Neural cell (in vitro differentiated cells): ENCODE measurements around the gene HEATR5B. TPM values are rescaled to one million over a fixed set of nuclear protein-coding genes. Genes with fewer than 3 reads are reported as not detected.

Source experiments
- H2AFZ ChIP-seq: fragments of 200-600, 300-800 bp; sonication (generic), shearing (Covaris generic); 2 replicates; pipeline ENCODE4 v1.6.0; 2014; ENCODE audit warnings: low read depth, mild to moderate bottlenecking, antibody characterized with exemption, low read length, moderate library complexity
- H3F3A ChIP-seq: fragments of 200-600 bp; shearing (Covaris generic); 2 replicates; pipeline ENCODE4 v1.6.1; 2016; ENCODE audit warnings: mild to moderate bottlenecking, moderate library complexity, mixed read lengths, antibody characterized with exemption, low read length; ENCODE audit not compliant: insufficient read depth, poor library complexity, severe bottlenecking
- H3K27ac ChIP-seq: fragments of 200-600, 300-800 bp; sonication (generic), shearing (Covaris generic); 2 replicates; pipeline ENCODE4 v1.5.1; 2014; ENCODE audit warnings: mild to moderate bottlenecking, low read length, moderate library complexity
- H3K27me3 ChIP-seq: fragments of 300-800, 200-600 bp; sonication (generic), shearing (Covaris generic); 2 replicates; pipeline ENCODE4 v1.6.0; 2014; ENCODE audit warnings: mild to moderate bottlenecking, low read depth, low read length, moderate library complexity; ENCODE audit not compliant: insufficient read depth
- H3K36me3 ChIP-seq: fragments of 300-800, 200-600 bp; sonication (generic), shearing (Covaris generic); 2 replicates; pipeline ENCODE4 v1.5.1; 2014; ENCODE audit warnings: mild to moderate bottlenecking, antibody characterized with exemption, low read length, moderate library complexity; ENCODE audit not compliant: insufficient read depth
- H3K4me2 ChIP-seq: fragments of 300-800, 200-600 bp; sonication (generic), shearing (Covaris generic); 2 replicates; pipeline ENCODE4 v1.6.0; 2014; ENCODE audit warnings: mild to moderate bottlenecking, low read length
- H3K4me3 ChIP-seq: fragments of 300-800, 200-600 bp; sonication (generic), shearing (Covaris generic); 2 replicates; pipeline ENCODE4 v1.5.1; 2014; ENCODE audit warnings: mild to moderate bottlenecking, low read length, moderate library complexity
- H3K79me2 ChIP-seq: fragments of 200-600 bp; shearing (Covaris generic); replicated peaks from 2 replicates; pipeline ENCODE4 v1.6.0; 2014; ENCODE audit warnings: mild to moderate bottlenecking, low read length, moderate library complexity; ENCODE audit not compliant: insufficient read depth
- H3K9ac ChIP-seq: fragments of 300-800, 200-600 bp; sonication (generic), shearing (Covaris generic); 2 replicates; pipeline ENCODE4 v1.6.1; 2016; ENCODE audit warnings: mild to moderate bottlenecking, low read length, mixed read lengths
- H3K9me2 ChIP-seq: fragments of 200-600 bp; shearing (Covaris generic); 2 replicates; pipeline ENCODE4 v1.6.1; 2016; ENCODE audit warnings: mild to moderate bottlenecking, low read length, mixed read lengths; ENCODE audit not compliant: insufficient read depth
- H3K9me3 ChIP-seq: fragments of 200-600, 300-800 bp; sonication (generic), shearing (Covaris generic); 2 replicates; pipeline ENCODE4 v1.6.1; 2016; ENCODE audit warnings: mild to moderate bottlenecking, mixed run types, low read length, moderate library complexity, mixed read lengths
- H4K20me1 ChIP-seq: fragments of 200-600 bp; shearing (Covaris generic); 2 replicates; pipeline ENCODE4 v1.6.1; 2016; ENCODE audit warnings: mild to moderate bottlenecking, mixed run types; ENCODE audit not compliant: insufficient read depth
- EP300 ChIP-seq: fragments of 450-650 bp; conservative IDR thresholded peaks from 2 replicates; pipeline ENCODE4 v1.6.1; 2014; ENCODE audit warnings: antibody characterized with exemption, mild to moderate bottlenecking, moderate library complexity; ENCODE audit not compliant: poor library complexity, severe bottlenecking
- EZH2 ChIP-seq: fragments of 200-600, 300-800 bp; shearing (Covaris generic), sonication (generic); IDR thresholded peaks from 2 replicates; pipeline ENCODE4 v1.6.1; 2014; ENCODE audit warnings: antibody characterized with exemption, low read length, borderline replicate concordance, mild to moderate bottlenecking; ENCODE audit not compliant: insufficient read depth, poor library complexity, severe bottlenecking
- MXI1 ChIP-seq: fragments of 450-650 bp; conservative IDR thresholded peaks from 2 replicates; pipeline ENCODE4 v1.6.1; 2014; ENCODE audit warnings: antibody characterized with exemption, mild to moderate bottlenecking; ENCODE audit not compliant: poor library complexity, severe bottlenecking
- POLR2AphosphoS5 ChIP-seq: IDR thresholded peaks from 2 replicates; pipeline ENCODE4 v1.6.1; 2012
- RAD21 ChIP-seq: fragments of 450-650 bp; conservative IDR thresholded peaks from 2 replicates; pipeline ENCODE4 v1.6.1; 2014; ENCODE audit warnings: antibody characterized with exemption, mild to moderate bottlenecking, moderate library complexity
- SMC3 ChIP-seq: fragments of 450-650 bp; conservative IDR thresholded peaks from 2 replicates; pipeline ENCODE4 v1.6.1; 2014; ENCODE audit warnings: antibody characterized with exemption, mild to moderate bottlenecking, moderate library complexity; ENCODE audit not compliant: poor library complexity
- TAF1 ChIP-seq: IDR thresholded peaks from 2 replicates; pipeline ENCODE4 v1.6.1; 2012; ENCODE audit warnings: low read depth
- polyA plus RNA-seq: library from polyadenylated mRNA; depleted of rRNA; stranded (reverse); fragments of >200 nt; gene quantifications from 2 replicates; pipeline ENCODE4 v1.2.3, GENCODE V29; 2014
- TF ChIP-seq, protein P1 (sequence below): fragments of 450-650 bp; IDR thresholded peaks from 2 replicates; pipeline ENCODE4 v1.5.1; 2014; ENCODE audit warnings: antibody characterized with exemption, mild to moderate bottlenecking, moderate library complexity; ENCODE audit not compliant: poor library complexity, severe bottlenecking
- TF ChIP-seq, protein P2 (sequence below): IDR thresholded peaks from 2 replicates; pipeline ENCODE4 v1.6.1; 2012; ENCODE audit warnings: borderline replicate concordance

HEATR5B gene
- polyA plus RNA-seq, 1 donor from 2014 or later: 46.0 TPM

DNA sequence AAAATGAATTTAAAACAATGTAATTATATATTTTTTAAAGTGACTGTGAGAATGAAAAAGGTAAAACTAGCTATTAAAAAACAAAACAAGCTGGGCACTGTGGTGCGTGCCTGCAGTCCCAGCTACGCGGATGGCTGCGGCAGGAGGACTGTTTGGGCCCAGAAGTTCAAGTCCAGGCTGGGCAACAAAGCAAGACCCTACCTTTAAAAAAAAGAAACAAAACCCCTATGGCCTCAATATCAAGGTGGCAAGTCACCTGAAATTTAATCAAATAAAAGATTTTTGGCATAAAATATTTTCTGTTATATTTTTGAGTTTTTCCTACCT, 70.9 kb downstream of the HEATR5B start (continued):
- TF ChIP-seq, protein P1, sequence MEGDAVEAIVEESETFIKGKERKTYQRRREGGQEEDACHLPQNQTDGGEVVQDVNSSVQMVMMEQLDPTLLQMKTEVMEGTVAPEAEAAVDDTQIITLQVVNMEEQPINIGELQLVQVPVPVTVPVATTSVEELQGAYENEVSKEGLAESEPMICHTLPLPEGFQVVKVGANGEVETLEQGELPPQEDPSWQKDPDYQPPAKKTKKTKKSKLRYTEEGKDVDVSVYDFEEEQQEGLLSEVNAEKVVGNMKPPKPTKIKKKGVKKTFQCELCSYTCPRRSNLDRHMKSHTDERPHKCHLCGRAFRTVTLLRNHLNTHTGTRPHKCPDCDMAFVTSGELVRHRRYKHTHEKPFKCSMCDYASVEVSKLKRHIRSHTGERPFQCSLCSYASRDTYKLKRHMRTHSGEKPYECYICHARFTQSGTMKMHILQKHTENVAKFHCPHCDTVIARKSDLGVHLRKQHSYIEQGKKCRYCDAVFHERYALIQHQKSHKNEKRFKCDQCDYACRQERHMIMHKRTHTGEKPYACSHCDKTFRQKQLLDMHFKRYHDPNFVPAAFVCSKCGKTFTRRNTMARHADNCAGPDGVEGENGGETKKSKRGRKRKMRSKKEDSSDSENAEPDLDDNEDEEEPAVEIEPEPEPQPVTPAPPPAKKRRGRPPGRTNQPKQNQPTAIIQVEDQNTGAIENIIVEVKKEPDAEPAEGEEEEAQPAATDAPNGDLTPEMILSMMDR: no peak
- TF ChIP-seq MXI1 (no peak), RAD21 (no peak)

DNA sequence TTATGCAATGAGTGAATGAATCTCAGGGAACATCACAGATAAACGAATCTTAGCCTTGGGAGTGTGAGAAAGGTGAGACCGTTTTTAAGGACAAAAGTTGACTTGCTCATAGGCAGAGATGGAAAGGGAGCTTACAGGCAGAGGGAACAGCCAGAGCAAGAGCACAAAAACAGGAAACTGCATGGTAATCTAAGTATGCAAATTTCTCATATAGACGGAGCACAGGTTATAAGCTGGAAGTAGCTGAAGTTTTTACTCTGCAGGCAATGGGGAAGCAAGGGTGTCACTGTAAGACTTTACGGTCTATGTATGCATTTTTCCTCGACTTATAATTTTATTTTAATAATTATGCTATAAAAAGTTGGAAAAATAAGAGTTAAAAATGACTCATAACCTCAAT, 73.0 kb downstream of the HEATR5B start:
- H3F3A ChIP-seq: no peaks in the 10 kb centered on the region
- H3K4me3 ChIP-seq: no peak overlapping the region
- H3K9ac ChIP-seq: no peak overlapping the region
- H3K79me2 ChIP-seq: no peaks in the 10 kb centered on the region
- H3K9me2 ChIP-seq: no peaks in the 10 kb centered on the region
- H3K27ac ChIP-seq: no peak overlapping the region
- TF ChIP-seq POLR2AphosphoS5 (no peak), EP300 (no peak), MXI1 (no peak), RAD21 (no peak), EZH2 (no peak), TAF1 (no peak), SMC3 (no peak)
- TF ChIP-seq, protein P2, sequence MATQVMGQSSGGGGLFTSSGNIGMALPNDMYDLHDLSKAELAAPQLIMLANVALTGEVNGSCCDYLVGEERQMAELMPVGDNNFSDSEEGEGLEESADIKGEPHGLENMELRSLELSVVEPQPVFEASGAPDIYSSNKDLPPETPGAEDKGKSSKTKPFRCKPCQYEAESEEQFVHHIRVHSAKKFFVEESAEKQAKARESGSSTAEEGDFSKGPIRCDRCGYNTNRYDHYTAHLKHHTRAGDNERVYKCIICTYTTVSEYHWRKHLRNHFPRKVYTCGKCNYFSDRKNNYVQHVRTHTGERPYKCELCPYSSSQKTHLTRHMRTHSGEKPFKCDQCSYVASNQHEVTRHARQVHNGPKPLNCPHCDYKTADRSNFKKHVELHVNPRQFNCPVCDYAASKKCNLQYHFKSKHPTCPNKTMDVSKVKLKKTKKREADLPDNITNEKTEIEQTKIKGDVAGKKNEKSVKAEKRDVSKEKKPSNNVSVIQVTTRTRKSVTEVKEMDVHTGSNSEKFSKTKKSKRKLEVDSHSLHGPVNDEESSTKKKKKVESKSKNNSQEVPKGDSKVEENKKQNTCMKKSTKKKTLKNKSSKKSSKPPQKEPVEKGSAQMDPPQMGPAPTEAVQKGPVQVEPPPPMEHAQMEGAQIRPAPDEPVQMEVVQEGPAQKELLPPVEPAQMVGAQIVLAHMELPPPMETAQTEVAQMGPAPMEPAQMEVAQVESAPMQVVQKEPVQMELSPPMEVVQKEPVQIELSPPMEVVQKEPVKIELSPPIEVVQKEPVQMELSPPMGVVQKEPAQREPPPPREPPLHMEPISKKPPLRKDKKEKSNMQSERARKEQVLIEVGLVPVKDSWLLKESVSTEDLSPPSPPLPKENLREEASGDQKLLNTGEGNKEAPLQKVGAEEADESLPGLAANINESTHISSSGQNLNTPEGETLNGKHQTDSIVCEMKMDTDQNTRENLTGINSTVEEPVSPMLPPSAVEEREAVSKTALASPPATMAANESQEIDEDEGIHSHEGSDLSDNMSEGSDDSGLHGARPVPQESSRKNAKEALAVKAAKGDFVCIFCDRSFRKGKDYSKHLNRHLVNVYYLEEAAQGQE: no peak
- TF ChIP-seq, protein P1: no peak
- no peak overlapping the region for H3K4me2 ChIP-seq
- no peaks in the 10 kb centered on the region for H4K20me1 ChIP-seq
- no peaks in the 10 kb centered on the region for H3K9me3 ChIP-seq
- H2AFZ ChIP-seq: no peak overlapping the region
- peaks cover 4% of the 10 kb centered on the region for H3K36me3 ChIP-seq
- no peaks in the 10 kb centered on the region for H3K27me3 ChIP-seq
